Daoy (cell line): ENCODE results near the gene EIF4E2. TPM values are rescaled to one million over a fixed set of nuclear protein-coding genes. Genes with fewer than 3 reads are reported as not detected.
A peak's percentile ranks its signal among the peaks of the same experiment; 100 is the strongest.

Experiments
- DNase-seq: peaks from one replicate; pipeline ENCODE4 v3.0.0-alpha.2; 2015; ENCODE audit warnings: low read depth
- total RNA-seq: library from RNA; depleted of rRNA; stranded (reverse); fragments of >200 nt; shearing (Covaris generic); gene quantifications from 2 replicates; pipeline ENCODE4 v1.2.3, GENCODE V29; 2014; rRNA removed

EIF4E2 gene
- total RNA-seq, 1 experiment from 2014 or later: 80.5 TPM

DNA sequence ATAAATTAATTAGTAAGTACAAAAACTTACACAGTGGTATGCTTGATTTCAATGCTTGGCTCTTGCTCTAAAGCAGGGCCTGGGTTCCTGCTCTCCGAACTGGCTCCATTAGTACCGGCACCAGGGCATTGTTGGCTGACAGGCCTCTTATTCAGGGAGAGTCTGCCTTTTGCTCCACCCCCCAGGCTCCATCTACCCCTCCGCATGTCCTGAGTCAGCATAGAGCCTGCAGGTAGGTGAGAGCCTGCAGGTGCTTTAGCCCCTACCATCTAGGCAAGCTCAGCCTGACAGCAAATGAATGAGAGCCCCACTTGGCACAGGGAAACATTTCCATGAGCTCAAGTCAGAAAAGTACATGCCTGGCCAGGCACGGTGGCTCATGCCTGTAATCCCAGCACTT is 47.8 kb downstream of the EIF4E2 start:
- no peak for DNase-seq

DNA sequence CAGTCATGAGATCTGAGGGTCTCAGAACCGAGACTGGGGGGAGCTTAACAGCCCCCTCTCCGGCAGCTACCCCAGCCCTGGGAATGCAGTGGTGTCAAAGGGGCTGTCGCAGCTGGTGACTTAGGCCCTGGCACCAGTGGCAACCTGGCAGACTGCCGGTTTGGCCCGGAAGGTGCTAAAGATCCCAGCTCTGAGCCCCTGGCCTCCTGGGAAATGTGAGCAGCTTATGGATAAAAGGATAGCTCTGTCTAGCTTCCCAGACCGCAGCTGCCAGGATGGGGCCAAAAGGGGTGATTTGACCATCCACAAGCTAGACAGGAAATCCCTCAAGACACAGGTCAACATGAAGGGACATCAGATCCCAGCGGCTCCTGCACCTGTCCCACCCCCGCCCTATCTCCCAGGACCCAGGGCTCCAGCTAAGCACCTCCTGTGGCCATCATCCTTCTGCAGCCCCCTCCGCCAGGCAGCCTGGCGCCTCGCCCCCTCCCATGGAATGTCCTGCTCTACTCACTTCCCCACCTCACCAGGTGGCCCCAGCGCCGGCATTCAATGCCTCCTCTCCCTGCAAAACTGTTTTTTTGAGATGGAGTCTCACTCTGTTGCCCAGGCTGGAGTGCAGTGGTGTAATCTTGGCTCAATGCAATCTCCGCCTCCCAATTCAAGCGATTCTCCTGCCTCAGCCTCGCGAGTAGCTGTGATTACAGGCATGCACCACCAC is 49.7 kb downstream of the EIF4E2 start:
- no peak for DNase-seq

DNA sequence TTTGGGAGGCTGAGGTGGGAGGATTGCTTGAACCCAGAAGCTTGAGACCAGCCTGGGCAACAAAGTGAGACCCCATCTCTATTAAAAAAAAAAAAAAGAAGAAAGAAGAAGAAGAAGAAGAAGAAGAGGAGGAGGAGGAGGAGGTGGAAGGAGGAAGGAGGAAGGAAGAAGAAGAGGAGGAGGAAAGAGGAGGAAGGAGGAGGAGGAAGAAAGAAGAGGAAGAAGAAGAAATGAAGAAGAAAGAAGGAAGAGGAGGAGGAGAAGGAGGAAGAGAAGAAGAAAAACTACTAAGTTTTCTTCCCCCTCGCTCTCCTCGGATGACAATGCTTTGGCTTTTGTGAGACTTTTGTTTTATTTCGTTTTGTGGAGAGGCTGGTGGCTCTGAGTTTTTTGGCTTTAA is 52.8 kb downstream of the EIF4E2 start:
- no peak for DNase-seq

DNA sequence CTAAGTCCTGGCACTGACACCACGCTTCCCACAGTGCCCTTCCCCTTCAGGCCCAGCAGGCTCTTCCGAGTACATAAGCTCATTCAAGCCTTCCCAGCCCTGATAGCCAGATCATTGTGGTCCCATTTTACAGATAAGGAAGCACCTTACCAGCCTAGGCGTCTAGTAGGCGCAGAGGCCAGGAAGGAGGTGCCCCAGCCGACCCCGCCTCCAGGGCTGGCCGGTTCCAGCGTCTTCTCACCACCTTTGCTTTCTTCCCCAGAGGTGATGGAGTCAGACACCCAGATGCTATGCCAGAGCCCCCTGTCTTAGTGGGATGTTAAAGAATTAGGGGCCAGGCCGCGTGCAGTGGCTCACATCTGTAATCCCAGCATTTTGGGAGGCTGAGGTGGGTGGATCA is 54.0 kb downstream of the EIF4E2 start:
- no peak for DNase-seq

DNA sequence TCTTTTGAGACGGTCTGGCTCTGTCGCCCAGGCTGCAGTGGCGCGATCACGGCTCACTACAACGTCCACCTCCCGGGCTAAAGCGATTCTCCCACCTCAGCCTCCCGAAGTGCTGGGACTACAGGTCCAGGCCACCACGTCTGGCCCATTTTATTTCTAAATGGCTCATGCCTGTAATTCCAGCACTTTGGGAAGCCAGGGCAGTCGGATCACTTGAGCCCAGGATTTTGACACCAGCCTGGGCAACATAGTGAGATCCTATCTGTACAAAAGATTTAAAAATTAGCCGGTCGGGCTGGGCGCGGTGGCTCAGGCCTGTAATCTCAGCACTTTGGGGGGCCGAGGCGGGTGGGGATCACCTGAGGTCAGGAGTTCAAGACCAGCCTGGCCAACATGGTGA is 56.5 kb downstream of the EIF4E2 start:
- DNase-seq: no peak

DNA sequence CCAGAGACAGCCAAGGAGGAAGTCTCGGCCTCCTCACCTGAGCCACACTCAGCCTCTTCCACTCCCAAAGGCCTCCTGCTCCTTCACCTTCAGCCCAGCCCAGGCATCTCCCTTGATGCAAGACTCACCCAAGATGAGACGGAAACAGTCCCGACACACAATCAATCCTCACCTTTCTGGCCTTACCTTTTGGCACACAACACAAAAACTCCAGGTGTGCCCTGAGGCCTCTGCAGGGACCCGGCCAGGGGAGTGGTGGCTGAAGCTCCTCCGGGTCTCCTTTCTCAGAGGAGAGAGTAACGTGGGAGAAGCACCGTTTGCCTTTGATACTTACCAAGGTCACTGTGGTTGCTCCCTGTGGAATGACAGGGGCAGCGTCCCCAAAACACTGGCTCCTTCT is 59.1 kb downstream of the EIF4E2 start:
- no peak for DNase-seq

DNA sequence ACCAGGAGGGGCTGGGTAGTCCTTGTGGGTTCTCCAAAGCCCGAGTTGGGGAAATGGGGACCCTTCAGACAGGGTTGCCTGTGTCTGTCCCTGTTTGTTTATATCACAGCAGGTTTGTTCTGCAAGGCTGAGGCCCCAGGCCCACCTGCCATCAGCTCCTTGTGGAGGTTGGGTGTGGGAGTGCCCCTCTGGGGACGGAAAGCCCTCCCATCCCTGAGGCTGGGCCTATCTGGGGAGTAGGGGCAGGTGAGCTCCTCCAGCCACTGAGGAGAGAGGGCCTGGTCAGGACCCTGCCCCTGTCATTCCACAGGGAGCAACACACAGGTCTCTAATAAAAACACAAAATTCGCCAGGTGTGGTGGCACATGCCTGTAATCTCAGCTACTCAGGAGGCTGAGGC is 59.6 kb downstream of the EIF4E2 start:
- no peak for DNase-seq

DNA sequence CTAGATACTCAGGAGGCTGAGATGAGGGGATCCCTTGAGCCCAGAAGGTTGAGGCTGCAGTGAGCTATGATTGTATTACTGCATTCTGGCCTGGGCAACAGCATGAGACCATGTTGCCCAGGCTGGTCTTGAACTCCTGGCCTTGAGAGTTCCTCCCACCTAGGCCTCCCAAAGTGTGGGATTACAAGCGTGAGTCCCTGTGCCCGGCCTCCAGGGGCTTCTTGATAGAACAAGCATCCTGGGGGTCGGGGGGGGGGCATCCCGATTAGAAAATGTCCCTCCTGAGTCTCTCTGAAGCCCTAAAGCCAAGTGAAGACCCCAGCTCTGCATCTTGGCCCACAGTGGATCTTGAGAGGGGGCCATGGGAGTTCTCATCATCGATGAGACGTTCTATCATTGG is 60.6 kb downstream of the EIF4E2 start:
- DNase-seq: no peak

DNA sequence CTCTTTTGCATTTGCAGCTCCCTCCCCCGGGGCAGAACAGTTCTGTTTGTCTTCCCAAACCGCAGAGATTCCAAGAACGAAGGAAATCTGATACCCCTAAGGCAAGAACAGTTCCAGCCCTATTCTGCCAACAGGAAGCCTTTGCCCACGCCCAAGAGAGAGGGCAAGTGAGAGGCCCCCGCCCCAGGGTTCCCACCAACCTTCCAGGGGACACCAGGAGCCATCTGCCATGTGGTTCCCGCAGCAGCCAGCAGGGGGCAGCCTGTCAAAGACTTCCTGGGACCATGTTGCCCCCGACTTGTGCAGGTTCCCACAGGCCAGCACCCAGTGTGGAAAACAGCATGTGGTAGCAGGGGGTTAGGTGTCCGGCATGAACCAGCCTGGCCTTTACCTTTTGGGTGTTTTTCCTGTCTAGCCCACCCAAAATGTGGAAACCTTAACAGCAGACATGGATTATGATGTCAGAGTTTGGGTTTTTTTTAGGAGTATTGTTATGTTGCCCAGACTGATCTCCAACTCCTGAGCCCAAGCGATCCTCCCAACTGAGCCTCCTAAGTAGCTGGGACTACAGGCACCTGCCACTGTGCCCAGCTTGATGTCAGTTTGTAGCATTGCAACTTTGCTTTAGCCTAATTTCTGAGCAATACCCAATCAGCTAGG is 61.2 kb downstream of the EIF4E2 start:
- DNase-seq: peak; percentile 91

DNA sequence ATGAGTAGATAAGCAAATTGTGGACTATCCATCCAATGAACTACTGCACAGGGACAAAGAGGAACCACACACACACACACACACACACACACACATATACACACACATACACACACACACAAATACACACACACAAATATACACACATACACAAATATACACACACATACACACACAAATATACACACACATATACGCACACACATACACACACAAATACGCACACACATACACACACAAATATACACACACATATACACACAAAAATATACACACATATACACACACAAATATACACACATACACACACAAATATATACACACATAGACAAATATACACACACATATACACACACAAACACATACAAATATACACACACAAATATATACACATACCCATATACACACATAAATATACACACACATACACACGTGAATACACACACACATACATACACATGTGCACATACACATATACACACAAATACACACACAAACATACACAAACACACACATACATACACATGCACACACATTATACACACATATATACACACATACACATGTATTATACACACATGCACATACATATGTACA is 63.1 kb downstream of the EIF4E2 start:
- no peak for DNase-seq

DNA sequence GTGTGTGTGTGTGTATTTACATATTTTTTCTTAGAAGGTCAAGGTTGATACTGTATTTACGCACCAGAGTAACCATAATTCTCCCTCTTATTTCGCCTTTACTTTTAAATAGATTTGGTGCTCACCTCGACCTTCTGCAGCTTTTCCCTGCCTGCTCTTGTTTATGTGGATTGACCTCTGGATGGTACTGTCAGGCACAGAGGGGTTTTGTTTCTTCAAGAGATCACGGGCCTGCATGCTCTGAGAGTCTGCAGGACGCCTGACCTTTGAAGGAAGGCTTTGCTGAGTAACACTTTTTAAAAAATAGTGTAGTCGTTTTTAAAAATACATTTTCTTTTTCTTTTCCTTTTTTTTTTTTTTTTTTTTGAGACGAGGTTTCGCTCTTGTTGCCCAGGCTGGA is 64.8 kb downstream of the EIF4E2 start:
- no peak for DNase-seq

Other genes starting within 250 kb of the EIF4E2 start
- gene ALPP, start 171.9 kb upstream of the EIF4E2 start, total RNA-seq: 0.03 TPM in 1 of 2 replicates, not detected in the other
- not detected in 2 replicates for gene ALPG, start 143.8 kb upstream of the EIF4E2 start, total RNA-seq
- gene ALPI, start 94.5 kb upstream of the EIF4E2 start, total RNA-seq: not detected in 2 replicates
- gene ECEL1, start 62.9 kb upstream of the EIF4E2 start, total RNA-seq: not detected in 2 replicates
- not detected in 2 replicates for gene PRSS56, start 30.3 kb upstream of the EIF4E2 start, total RNA-seq
- gene CHRND, start 24.5 kb upstream of the EIF4E2 start, total RNA-seq: not detected in 2 replicates
- gene CHRNG, start 11.0 kb upstream of the EIF4E2 start, total RNA-seq: not detected in 2 replicates
- 5.4 and 8.4 TPM in 2 replicates for gene TIGD1, start 132 bp upstream of the EIF4E2 start, total RNA-seq
- 0.06 and 0.95 TPM in 2 replicates for gene EFHD1, start 82.9 kb downstream of the EIF4E2 start, total RNA-seq
- gene GIGYF2, start 146.6 kb downstream of the EIF4E2 start, total RNA-seq: 44.4 and 56.9 TPM in 2 replicates
- not detected in 2 replicates for gene KCNJ13, start 225.9 kb downstream of the EIF4E2 start, total RNA-seq